GM19438 (cell line): ENCODE data around the gene BFAR.
"Not testable (repeated sequence)": the region's sequence is repeated elsewhere in the genome, so short reads cannot be mapped to it uniquely, and the experiment has no call there.

Experiments
- ATAC-seq: cut with Tn5 transposase; IDR thresholded peaks from one replicate; pipeline ENCODE4 v1.9.1; 2021; ENCODE audit warnings: low read depth; ENCODE audit not compliant: unreplicated experiment

The BFAR gene, protein sequence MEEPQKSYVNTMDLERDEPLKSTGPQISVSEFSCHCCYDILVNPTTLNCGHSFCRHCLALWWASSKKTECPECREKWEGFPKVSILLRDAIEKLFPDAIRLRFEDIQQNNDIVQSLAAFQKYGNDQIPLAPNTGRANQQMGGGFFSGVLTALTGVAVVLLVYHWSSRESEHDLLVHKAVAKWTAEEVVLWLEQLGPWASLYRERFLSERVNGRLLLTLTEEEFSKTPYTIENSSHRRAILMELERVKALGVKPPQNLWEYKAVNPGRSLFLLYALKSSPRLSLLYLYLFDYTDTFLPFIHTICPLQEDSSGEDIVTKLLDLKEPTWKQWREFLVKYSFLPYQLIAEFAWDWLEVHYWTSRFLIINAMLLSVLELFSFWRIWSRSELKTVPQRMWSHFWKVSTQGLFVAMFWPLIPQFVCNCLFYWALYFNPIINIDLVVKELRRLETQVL

DNA sequence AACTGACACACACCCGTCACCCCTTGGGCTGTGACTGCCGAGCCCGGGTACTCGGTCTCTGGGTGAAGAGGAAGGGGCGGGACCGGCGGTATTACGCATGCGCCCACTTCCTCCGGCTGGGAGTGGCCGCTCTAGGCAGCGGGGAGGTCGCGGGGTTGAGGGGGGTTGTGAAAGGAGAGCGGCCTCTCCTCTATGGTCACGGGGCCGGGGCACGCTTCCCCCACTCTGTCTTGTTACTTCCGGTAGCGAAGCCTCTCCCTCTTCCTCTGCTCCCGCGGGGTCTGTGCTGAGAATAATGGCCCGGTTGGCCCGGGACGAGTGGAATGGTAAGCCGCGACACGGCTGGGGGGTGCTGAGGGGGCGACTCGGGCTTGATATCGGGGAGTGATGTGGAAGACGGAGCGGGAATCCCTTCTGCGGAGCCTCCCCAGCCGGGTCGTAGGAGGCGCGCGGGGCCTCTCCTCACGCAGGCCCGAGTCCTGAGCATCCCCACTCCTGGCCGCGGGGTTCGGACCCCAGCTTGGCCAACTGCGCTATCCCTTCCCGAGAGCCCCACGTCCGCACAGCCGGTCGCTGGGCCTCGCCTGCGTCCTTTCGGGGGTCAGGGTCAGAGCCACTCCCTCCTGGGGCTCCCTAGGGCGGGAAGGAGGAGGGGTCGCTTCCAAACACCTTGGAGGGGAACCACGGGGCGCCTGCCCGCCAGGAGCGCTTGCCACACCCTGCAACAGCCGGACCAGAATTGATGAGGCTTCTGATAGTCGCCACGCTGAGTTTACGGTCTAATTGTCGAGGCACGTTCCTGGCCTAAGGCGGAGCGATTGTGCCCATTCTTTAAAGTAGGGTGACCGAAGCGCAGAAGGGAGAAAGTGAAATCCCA, at the start of gene BFAR:
TSS of gene BFAR (plus strand) at position 259 of the 877 bp plus-strand sequence. CDS start 11,396 bp downstream, outside the sequence.
- peak; percentile 70 for ATAC-seq

DNA sequence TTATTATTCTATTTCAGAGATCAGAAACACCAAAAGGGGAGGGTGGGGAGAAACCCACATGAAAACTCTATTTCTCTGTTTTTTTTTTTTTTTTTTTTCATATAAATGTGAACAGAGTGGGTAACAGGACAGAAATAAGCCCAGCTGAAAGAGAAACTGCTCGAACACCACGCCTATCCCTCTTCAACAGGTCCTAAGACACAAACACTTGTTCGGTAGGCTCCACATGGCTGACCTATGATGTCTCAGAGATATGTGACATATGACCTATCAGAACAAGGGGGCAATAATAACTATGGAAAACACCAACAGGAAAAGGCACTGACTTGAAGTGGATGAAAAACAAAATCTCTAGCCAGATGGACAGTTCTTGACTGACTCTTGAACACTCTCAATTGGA, 47.5 kb upstream of the BFAR start:
- no peak for ATAC-seq

DNA sequence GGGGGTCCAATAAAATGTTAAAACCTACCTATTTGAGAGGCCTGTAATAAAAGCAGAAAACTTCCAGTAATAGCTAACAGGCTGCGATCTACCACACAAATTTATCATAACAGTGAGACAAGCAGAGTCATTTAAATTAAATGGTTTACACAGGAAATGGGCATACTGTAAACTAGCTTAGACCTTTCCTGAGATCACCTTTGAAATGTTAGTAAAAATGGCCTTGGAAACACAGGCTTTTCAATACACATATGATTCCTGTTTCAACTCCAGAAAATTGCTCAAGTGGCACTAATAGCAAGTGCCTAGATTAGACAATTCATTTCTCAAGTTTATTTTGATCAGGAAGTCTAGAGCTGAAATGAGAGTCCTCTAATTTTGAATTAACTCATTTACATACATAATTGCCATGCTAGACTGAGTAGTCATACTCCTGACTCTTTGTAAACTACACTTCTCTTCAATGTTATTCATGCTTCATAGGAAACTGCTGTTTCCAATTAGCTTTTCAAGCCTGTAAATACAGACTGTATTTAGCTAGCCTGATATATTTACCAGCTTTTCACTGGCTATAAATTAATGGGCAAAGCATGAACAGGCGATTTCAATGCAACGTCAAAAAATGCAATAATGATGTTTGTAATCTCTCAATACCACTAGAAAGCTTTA, 46.0 kb upstream of the BFAR start:
- no peak for ATAC-seq

DNA sequence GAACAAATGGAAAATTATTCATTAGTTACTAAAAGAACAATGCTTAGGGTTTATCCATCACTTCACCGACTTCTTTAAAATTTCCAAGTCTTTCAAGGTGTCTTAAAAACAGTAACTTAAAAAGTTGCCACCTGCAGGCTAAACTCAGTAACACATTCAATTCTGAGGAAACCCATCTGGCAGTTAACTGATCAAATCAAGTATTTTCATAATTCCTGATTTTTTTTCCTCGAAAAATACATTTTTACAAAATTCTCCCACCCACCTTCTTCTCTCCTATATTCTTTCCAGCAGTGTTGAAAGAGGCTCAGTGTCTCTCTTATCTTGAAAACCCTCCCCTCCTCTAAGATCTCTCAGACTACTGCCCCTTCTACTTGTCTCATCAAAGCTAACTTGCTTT, 32.6 kb upstream of the BFAR start:
- ATAC-seq = no peak

DNA sequence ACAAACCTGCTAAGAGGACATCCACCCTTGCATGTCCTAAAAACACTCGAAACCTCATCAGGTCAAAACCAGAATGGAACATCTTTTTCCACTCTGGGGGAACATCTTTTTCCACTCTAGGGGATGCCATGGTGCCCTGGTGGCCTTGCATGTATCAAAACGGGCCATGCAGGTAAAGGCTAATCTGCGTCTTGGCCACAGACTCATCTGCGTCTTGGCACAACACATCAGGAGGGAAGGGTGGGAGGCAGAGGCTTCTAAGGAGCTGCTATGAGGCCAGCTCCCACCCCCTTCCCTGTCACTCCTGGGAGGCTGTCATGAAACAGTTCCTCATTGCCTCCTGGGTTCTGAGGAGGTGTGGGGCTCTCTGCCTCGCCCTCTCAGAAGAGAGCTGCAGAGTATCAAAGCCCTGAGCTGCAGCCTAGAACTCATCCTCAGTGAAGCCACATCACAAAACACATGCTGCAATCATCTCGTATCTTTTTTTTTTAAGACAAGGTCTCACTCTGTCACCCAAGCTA, 30.2 kb upstream of the BFAR start:
- no peak for ATAC-seq

DNA sequence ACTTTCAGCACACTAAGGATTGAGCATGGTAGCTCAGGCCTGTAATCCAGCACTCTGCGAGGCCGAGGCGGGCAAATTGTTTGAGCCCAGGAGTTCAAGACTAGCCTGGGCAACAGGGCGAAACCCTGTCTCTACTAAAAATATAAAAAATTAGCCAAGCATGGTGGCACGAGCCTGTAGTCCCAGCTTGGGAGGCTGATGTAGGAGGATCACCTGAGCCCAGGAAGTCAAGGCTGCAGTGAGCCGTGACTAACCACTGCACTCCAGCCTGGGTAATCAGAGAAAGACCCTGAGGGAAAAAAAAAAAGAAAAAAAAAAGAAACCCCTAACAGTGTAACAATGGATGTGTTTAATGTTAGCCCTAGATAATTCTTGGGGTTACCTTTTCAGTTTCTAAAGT, 26.6 kb upstream of the BFAR start:
- ATAC-seq = no peak

DNA sequence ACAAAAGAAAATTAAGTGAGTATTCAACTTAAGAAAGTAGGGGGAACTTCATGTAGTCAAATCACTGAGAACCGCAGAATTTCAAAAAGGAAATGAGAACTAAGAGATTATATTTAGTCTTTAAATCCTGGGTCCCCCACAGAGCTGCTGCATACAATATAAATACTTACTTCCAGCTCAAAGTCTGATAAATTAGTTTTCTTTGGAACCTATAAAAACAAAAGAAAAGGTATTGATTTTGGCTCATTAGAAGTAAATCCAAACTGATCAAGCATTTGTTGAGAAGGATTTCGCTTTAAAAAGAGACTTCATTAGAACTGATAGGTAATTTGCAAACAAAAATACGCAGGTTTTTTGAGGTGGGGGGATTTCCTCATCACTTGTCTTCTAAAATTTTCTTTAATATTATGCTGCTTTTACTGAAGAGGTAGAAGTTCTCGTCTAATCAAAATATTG, 24.6 kb upstream of the BFAR start:
- no peak for ATAC-seq

DNA sequence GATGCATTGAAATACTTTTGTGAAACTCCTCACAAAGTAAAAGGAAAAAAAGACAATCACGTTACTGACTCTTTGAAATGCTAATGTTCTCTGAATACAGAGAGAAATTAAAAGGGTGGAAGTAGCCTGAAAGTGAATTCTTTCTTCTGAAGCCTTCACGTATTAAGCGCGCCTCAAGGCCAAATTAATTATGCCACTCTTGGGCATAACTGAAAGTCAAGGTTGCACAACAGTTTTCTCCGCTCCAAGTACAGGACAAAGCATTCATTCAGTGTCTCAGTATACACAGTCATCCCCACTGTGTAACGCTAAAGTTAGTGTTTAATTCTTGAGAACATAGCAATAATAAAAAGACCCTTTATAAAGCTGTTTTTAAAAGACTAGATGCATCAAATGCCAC, 24.1 kb upstream of the BFAR start:
- ATAC-seq = no peak

DNA sequence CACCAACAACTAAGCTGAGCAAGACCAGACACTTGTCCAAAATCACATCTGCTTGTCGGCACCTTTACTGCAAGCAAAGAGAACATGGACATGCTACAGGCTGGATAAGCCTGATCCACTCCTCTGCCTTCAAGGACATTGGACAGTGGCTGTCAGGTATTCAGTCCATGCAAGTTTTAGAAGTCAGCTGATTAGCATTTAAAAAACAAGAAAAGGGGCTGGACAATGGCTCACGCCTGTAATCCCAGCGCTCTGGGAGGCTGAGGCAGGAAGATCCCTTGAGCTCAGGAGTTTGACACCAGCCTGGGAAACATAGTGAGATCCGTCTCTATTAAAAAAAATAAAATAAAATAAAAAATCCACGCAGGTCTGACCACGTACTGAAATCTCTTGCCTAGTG, 23.0 kb upstream of the BFAR start:
- no peak for ATAC-seq

DNA sequence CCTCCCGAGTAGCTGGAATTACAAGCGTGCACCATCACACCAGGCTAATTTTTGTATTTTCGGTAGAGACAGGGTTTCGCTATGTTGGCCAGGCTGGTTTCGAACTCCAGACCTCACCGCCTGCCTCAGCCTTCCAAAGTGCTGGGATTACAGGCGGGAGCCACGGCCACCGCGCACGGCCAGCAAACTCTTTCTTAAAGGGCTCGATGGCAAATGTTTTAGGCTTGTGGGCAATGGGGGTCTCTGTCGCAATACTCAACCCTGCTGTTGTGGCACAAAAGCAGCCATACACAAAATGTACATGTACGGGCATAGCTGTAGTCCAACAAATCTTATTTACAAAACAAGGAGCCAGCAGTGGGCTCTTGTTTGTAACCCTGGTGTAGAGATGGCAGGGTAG, 21.1 kb upstream of the BFAR start:
- no peak for ATAC-seq

DNA sequence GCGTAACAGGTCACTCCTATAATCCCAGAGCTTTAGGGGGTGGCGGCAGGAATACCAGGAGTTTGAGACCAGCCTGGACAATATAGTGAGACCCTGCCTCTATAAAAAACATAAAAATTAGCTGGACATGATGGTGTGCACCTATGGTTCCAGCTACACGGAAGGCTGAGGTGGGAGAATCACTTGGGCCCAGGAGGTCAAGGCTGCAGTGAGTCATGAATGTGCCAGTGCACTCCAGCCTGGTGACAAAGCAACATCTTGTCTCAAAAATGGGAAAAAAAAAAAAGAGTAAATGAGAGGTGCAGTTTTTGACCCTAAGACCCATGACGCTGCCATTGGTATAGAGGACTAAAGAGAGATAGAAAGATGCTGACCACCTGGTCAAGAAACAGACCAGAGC, 18.8 kb upstream of the BFAR start:
- ATAC-seq = no peak

DNA sequence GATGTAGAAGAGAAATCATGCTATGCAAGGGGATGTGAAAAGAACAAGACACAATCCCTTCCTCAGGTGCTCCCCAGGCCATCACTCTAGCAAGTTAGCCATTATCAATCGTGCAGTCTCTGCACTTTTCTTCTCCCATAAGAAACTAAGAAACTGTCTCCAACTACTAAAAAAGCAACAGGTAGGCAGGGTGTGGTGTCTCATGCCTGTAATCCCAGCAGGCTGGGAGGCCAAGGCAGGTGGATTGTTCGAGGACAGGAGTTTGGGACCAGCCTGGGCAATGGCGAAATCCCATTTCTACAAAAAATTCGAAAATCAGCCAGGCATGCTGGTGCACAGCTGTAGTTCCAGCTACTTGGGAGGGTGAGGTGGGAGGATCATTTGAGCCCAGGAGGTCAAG, 16.5 kb upstream of the BFAR start:
- ATAC-seq = no peak

DNA sequence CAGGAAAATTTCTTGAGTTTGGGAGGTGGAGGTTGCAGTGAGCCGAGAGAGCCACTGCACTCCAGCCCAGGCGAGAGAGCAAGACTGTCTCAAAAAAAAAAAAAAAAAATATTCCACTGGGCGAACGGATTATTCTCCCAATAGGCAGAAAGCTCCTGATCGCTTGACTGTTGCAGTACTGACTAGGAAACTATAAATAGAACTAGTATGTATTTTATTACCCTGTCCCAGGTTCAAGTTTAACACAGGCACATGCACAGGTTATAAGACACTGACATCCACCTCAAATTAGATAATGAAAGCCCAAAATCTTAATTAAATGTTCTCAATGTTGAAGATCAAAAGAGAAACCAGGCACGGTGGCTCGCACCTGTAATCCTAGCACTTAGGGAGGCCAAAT, 14.2 kb upstream of the BFAR start:
- no peak for ATAC-seq

DNA sequence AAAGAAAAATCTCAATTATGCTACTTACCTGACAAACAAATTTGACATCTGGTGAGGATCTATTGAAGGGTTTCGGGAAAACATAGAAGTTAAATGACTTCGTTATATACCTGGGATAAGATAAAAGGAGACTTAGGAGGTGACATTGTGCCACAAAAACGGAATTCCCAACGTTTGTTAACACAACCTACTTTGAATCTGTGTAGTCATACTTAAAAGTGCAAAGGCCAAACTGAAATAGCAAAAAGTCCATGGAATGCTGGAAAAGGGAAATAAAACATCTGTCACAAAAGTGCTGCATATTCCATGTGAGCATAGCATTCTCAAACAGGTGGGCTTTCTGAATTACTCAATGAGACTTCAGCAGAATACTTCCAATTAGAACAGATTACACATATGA, 5.7 kb upstream of the BFAR start:
- no peak for ATAC-seq

DNA sequence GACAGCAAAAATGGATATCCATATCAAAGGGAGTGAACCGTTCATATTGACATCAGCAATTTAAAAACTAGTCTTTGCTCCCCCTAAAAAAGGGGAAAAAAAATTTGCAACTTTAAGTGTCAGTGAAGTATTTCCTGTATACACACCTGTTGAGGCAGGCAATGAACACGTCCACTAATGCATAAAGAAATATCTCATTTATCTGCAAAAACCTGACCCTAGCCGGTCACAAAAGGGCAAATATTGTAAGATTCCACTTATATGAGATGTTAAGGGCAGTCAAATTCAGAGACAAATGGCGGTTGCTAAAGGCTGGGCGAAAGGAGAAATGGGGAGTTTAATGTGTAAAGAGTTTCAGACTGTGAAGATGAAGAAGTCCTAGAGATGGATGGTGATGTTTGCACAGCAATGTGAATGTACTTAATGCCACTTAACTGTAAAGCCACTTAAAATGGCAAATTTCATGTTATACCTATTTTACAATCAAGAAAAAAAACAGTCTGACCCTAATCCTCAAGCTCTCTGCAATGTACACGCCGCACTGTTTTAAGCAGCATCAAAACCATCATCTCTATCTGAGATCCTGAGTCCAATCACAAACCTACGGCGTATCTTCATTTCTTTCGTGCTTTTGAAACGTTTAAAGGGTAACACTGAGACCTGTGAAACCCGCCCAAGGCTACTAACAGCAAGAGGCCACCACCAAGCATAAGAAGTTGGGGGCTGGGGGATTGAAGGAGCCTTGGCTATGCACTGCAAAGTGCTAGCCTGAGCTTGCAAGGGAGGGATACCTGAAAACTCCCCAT, 3.7 kb upstream of the BFAR start:
- ATAC-seq = no peak

DNA sequence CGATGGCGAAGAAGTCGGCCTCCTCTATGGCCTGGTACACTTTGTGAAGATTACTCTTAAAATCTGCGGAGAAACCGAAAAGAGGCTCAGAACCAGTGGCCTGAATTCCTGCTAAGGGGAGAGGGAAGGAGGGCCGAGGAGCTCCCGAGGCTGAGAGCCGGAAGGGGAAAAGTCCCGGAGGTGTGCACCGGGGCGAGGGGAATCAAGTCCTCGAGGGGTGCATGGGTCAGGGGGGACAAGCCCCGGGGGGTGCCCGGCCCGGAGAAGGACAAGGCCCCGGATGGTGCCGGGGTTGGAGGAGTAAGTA, 3.2 kb upstream of the BFAR start:
- no peak for ATAC-seq

DNA sequence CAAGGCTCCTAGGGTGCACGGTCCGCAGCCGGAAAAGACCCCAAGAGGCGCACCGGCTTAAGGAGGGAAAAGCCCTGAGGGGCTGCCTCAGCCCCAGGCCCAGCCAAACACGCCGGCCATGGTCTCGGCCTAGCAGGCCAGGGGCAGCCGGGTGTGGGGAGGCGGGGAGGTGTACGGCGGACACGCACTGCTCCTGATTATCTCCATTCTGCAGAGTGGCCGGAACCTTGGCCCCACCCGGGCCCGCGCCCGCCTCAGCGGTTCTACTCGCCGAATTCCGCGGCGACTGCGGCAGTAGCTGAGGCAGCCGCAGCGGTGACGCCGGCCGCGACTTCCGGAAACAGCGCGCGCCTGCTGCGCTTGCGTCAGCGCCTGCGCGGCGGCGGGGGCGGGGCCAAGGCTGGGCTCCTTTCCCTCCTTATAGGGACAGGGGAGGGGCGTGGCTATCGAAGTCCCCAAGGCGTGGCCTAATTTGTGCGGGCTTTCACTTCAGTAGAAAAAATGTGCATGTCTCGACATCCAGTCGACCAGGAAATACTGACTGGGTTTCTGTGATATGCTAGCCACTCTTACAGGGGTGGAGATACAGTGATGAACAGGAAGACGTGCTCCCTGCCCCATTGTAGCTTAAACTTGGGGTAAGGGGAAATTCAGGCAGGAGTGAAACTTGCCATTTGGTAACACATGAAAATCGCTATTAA, 2.7 kb upstream of the BFAR start, which contains the start of gene PARN:
TSS of gene PARN (minus strand) at position 342 of the 701 bp plus-strand sequence. CDS start at position 207, 135 bp downstream.
- ATAC-seq = peak; percentile 48

DNA sequence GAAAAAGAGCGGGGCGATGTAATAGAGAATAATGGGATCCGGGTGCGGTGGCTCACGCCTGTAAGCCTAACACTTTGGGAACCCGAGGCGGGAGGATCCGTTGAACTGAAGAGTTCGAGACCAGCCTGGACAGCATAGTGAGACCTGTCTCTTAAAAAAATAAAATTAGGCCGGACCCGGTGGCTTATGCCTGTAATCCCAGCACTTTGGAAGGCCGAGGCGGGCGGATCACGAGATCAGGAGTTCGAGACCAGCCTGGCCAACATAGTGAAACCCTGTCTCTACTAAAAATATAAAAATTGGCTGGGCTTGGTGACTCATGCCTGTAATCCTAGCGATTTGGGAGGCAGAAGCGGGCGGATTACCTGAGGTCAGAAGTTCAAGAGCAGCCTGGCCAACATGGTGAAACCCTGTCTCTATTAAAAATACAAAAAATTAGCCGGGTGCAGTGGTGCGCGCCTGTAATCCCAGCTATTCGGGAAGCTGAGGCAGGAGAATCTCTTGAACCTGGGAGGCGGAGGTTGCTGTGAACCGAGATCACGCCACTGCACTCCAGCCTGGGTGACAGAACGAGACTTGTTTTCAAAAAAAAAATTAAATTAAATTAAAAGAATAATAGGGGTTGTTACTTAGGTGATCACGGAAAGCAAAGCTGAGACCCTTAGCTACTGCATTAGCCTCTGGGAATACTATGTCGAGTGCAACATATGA, 2.0 kb upstream of the BFAR start:
- ATAC-seq = not testable (repeated sequence)

DNA sequence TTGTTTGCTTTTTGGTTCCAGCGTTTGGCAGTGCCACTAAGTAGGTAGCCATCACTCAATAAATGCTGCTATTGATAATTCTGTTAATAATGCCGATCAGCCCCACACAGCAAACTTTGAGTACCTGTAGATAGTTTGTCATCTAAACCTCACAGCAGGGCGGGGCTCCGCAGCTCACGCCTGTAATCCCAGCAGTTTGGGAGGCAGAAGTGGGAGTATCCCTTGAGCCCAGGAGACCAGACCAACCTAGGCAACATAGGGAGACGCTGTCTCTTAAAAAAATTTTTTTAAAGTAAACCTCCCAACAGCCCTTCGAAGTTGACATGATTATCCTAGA, 1.6 kb downstream of the BFAR start:
- ATAC-seq = no peak
